A549 treated with DMSO at 1 μM for 4 hours (cell line): ENCODE data around the gene UNC5A. TPM values are rescaled to one million over a fixed set of nuclear protein-coding genes. Genes with fewer than 3 reads are reported as not detected.

Source experiments
- total RNA-seq: library from RNA; stranded (reverse); fragments of 200-300 nt; extraction: Qiagen RNA extraction; gene quantifications from 5 replicates; pipeline ENCODE4 v1.2.3, GENCODE V29; 2022; ENCODE audit warnings: low read depth

UNC5A gene
- total RNA-seq: 0.12 to 0.37 TPM (median 0.27 TPM) in 5 replicates

GRCh38 chr5:176810081-176810597 is at the start of gene UNC5A:
Gene UNC5A, plus strand, starts transcription at chr5:176810559. Its CDS starts 192 bp downstream, at chr5:176810751.

GRCh38 chr5:176899296-176899891 is 89.0 kb downstream of the UNC5A start, which contains the start of gene HK3:
Gene HK3, minus strand, starts transcription at chr5:176899346. Its CDS starts 3,187 bp downstream, at chr5:176896159.

Other genes with a start within 250 kb of the UNC5A start
- gene GPRIN1, start 200.4 kb upstream of the UNC5A start, total RNA-seq: 7.3 to 10.3 TPM (median 9.4 TPM) in 5 replicates
- 0.91 to 1.4 TPM (median 1.2 TPM) in 5 replicates for gene SNCB, start 180.0 kb upstream of the UNC5A start, total RNA-seq
- not detected in 5 replicates for gene EIF4E1B, start 179.9 kb upstream of the UNC5A start, total RNA-seq
- 57.1 to 69.3 TPM (median 63.6 TPM) in 5 replicates for gene TSPAN17, start 163.1 kb upstream of the UNC5A start, total RNA-seq
- not detected in 5 replicates for gene HK3, start 88.8 kb downstream of the UNC5A start, total RNA-seq
- 41.7 to 46.4 TPM (median 44.3 TPM) in 5 replicates for gene UIMC1, start 196.2 kb downstream of the UNC5A start, total RNA-seq
- 10.3 to 12.6 TPM (median 11.9 TPM) in 5 replicates for gene ZNF346, start 212.1 kb downstream of the UNC5A start, total RNA-seq